H7 (cell line): ENCODE results near the gene PRR15L. TPM values are rescaled to one million over a fixed set of nuclear protein-coding genes. Genes with fewer than 3 reads are reported as not detected.
"Not testable (repeated sequence)": the region's sequence is repeated elsewhere in the genome, so short reads cannot be mapped to it uniquely, and the experiment has no call there.

Experiments used
- DNase-seq: peaks from one replicate; pipeline ENCODE4 v3.0.0; 2012
- H3K27me3 ChIP-seq: 2 replicates; pipeline ENCODE4 v1.6.0; 2011; ENCODE audit warnings: mild to moderate bottlenecking, low read length; ENCODE audit not compliant: control insufficient read depth, insufficient read depth
- H3K36me3 ChIP-seq: replicated peaks from 2 replicates; pipeline ENCODE4 v1.5.1; 2011; ENCODE audit warnings: low read length; ENCODE audit not compliant: control insufficient read depth, insufficient read depth
- H3K4me3 ChIP-seq: 2 replicates; pipeline ENCODE4 v1.5.1; 2011; ENCODE audit warnings: low read depth, mild to moderate bottlenecking, control low read depth, low read length, moderate library complexity; ENCODE audit not compliant: insufficient read depth
- total RNA-seq: library from RNA; depleted of rRNA; stranded (reverse); fragments of >200 nt; shearing (Covaris generic); gene quantifications from 2 replicates; pipeline ENCODE4 v1.2.3, GENCODE V29; 2014; rRNA removed

Gene PRR15L, protein sequence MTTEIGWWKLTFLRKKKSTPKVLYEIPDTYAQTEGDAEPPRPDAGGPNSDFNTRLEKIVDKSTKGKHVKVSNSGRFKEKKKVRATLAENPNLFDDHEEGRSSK
- 0.10 TPM in 1 of 2 replicates, not detected in the other for total RNA-seq

DNA sequence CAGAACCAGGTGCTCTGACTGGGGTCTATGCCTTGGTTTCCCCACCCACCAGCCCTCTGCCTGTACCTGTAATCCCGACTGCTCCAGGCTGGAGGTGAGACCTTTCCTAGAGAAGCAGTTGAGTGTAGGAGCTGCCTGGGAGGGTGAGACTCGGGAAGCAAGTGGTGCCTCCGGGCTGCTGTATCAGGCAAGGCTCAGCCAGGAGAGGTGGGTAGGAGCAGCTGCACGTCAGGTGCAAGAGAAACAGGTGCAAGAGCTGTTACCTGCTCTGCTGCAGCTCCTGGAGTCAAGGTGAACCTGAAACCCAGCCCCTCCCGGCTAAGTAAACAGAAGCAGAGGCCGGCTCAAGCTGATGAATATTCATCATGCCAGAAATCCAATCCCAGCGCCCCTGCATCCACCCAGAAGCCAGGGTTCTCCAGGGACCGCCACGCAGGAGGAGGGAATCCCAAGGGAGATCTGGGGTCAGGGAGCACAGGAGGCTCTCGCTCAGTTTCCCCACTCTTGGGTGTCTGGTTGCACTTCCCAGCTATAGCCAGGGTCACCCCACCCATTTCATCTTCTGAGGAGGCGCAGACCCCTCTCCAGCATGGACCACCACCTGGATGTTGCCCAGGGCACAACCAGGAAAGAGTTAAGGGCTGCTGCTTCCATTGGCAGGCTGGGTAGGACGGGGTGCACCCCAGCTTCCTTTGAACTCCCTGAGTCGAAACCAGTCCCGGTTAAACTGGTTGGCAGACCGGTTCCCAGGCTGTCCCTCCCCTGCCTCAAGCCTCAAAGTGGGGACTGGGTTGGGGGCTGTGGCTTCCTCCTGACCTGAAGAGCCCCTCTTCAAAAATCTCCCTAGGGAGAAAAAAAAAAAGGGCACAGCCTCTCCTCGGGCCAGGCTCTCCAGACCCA lies at the start of gene PRR15L:
Gene PRR15L, minus strand, starts transcription at position 293 of the 900 bp plus-strand sequence. CDS start 4,649 bp downstream, outside the sequence.
- no peak within 1 kb of the TSS for H3K4me3 ChIP-seq
- peaks cover 4% of the 10 kb centered on the region for H3K27me3 ChIP-seq
- peak; percentile 81 for DNase-seq
- H3K36me3 ChIP-seq, result no peaks in the 10 kb centered on the region

DNA sequence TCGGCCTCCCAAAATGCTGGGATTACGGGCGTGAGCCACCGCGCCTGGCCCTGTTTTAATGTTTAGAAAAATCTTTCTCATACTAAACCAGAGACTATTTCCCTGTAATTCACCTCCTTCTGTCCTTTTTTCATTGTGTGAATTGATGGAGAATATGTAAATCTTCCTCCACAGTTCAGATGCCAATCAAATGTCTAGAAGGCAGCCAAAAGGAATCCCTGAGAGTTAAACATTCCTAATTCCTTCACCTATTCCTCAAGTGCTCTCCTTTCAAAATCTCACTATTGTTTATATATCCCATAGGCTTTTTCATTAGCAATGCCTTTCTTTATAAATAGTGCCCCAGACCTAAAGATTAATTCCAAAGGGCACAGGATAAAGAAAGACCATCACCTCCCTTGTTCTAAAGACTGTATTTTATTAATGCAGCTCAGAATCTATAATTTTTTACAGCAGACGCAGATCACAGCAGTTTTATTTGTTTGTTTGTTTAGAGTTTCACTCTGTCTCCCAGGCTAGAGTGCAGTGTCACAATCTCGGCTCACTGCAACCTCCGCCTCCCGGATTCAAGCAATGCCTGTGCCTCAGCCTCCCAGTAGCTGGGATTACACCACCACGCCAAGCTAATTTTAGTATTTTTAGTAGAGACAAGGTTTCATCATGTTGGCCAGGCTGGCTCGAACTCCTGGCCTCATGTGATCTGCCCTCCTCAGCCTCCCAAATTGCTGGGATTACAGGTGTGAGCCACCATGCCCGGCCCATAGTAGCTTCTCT lies 49.4 kb upstream of the PRR15L start:
- H3K4me3 ChIP-seq, result no peak overlapping the region
- no peak for DNase-seq
- H3K27me3 ChIP-seq, result peaks cover 5% of the 10 kb centered on the region
- H3K36me3 ChIP-seq, result no peaks in the 10 kb centered on the region

DNA sequence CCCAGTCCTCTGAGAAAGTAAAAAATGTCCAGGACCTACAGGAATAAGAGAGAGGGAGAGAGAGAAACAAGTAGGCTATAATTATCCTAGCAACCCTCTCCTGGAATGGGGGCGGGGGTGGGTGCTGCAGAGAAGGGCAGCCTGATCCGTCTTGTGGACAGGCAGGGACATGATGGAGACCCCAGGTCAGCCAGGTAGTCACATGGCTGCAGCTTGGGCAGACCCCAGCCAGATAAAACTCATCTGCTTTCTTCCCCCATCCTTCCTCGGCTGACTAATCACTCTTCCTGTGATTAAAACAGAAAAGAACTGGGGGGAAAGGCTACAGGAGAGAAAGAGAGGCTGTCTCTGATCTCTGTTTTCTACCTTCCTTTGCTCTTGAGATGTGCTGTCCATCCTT lies 47.3 kb upstream of the PRR15L start:
- no peaks in the 10 kb centered on the region for H3K27me3 ChIP-seq
- H3K4me3 ChIP-seq, result no peak overlapping the region
- DNase-seq, result no peak
- H3K36me3 ChIP-seq, result no peaks in the 10 kb centered on the region

DNA sequence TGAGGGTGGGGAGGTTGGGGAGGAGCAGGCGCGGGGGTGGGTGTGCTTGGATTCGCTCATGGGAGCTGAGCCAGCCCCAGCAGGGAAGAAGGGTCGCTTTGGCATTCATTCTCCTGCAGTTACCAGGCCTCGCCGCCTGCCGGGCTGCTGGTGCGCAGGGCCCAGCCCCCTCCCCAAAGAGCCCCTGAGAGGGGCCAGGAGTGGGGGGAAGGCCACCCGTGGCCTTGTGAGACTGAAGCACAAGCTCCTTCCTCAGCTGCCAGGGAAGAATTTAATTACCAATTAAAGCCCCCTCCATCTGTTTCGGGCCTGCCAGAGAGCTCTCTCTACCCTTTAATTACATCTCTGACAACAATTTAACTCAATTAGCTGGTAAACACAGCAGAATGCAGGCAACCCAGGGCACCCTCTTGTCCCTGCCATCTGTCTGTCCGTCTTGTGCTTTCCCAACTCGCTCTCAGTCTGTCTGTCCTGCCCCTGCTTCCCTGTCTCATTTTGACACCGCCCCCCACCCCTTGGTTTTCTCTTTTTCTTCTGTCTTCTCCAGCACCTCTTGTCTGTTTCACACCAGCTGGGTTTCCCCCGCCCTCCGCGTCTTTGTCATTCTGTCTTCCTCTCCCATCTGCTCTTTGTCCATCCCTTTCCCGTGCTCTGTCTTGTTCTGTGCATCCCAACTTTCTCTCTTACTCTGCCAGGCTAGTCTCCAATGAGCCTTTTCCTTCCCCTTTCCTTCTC lies 45.9 kb upstream of the PRR15L start:
- DNase-seq, result peak; percentile 80
- no peak overlapping the region for H3K4me3 ChIP-seq
- no peaks in the 10 kb centered on the region for H3K27me3 ChIP-seq
- no peaks in the 10 kb centered on the region for H3K36me3 ChIP-seq

DNA sequence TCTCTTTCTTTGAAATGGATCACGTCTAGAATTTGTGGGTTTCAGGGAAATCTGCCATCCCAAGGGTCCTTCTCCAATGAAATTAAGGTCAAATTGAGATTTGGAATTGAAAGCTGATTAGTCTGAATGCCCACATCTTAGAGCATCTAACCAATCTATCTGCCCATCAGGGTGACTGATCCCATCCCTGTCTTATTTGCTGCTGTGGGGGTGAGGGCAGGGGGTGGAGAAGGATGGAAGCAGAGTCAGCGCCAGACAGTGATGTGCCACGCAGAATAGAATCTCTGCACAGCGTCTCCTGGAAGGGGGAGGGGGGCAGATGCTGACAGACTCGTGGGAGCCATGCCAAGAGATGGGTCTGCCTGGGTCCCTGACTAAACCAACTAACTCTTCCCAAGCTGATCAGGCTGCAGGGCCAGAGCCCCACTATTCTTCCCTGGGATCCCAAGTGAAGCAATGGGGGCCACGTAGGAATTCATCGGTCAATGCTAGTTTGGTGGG lies 45.3 kb upstream of the PRR15L start:
- no peak overlapping the region for H3K4me3 ChIP-seq
- H3K27me3 ChIP-seq, result no peaks in the 10 kb centered on the region
- no peak for DNase-seq
- no peaks in the 10 kb centered on the region for H3K36me3 ChIP-seq

DNA sequence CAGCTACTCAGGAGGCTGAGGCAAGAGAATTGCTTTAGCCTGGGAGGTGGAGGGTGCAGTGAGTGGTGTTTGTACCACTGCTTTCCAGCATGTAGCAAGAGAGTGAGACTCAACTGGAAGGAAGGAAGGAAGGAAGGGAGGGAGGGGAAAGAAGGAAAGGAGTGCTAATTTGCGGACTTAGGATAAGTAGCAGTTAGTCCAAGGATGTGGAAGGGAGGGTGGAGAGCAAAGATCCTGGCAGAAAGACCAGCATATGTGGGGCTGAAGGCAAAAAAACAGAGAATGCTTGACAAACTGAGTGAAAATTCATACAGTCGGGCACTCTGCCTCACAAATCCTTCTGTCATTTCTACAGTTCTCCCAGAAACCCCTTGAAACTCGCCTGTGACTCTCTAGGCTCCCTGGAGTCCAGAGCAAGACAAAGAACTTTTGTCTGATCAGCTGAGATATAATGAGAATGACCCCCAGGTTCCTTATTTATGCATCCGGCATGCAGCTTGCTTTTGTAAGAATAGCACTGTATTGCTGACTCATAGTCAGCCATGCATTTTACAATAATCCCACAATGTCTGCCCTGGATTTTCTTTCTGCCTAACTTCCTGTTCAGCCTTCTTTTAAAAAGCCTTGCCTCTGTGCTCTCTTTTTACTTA lies 44.7 kb upstream of the PRR15L start:
- peak overlapping the region; percentile 2; the same call in 1 of the 2 replicates for H3K4me3 ChIP-seq
- DNase-seq, result peak; percentile 51

DNA sequence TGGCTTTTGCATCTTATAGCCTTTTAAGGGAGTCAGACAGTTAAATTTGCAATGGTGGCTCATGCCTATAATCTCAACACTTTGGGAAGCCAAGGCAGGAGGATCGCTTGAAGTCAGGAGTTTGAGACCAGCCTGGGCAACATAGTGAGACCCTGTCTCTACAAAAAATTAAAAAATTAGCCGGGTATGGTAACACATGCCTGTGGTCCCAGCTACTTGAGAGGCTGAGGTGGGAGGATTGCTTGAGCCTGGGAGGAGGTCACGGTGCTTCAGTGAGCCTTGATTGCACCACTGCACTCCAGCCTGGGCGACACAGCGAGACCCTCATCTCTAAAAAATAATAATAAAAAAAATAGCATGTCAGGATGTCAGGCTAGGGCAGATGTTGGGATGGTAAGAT lies 44.0 kb upstream of the PRR15L start:
- not testable (repeated sequence) for H3K27me3 ChIP-seq, H3K36me3 ChIP-seq, H3K4me3 ChIP-seq, DNase-seq

More for the DNA sequence above, 44.7 kb upstream of the PRR15L start:
- no peaks in the 10 kb centered on the region for H3K27me3 ChIP-seq
- no peaks in the 10 kb centered on the region for H3K36me3 ChIP-seq

DNA sequence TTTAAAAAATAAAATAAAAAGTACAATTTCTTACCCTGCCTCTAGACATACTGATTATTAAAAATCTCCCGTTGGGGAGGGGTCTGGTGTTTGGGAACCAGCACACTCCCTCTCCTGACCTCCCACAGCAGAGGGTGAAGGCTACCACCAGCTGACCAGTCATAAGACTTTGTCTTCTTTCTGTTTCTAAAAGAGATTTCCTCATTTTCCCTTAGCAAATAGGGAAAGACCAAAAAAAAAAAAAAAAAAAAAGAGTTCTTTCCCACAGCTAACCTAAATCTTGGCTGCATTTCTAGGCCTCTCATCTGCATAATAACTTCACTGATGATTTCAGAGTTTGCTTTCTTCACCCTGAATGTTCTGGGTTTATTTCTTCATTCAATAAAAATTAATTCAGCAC lies 43.5 kb upstream of the PRR15L start:
- Histone ChIP-seq H3K36me3 (no peaks in the 10 kb centered on the region), H3K4me3 (no peak overlapping the region), H3K27me3 (no peaks in the 10 kb centered on the region)
- no peak for DNase-seq

DNA sequence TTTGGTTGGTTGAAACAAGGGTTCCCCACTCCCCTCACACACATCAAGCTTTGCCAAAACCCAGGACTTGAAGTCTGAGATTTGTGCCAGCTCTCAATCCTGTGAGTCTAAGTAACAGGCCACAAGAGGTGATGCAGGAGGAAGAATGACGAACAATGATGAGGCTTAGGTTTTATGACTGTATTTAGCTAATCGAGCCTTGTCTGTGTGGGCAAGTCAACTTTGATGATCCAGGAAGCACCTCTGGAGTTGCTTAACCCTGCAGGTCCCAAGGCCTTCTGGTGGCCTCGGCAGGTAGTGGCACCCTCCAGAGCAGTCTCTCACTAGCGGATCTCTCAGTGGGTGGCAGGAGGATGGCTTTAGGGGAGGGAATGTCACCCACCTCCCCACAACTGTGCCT lies 41.9 kb upstream of the PRR15L start:
- no peak overlapping the region for H3K4me3 ChIP-seq
- no peaks in the 10 kb centered on the region for H3K27me3 ChIP-seq
- DNase-seq, result peak; percentile 51
- H3K36me3 ChIP-seq, result no peaks in the 10 kb centered on the region

DNA sequence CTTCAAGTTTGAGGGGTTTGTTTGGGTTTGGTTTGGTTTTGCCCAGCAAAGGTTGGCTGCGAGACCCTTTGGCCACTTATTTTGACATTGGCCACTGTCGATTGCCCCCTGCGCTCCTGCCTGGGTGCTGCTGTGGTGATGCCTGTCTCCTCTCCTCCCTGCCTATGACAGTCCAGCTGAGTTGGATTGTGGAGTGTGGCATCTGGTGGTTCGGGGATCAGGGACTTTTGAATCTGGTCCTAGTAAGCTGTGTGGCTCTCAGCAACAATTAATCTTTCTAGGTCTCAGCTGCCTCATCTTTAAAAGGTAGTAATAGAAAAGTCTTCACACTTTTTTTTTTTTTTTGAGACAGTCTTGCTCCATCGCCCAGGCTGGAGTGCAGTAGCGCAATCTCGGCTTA lies 40.4 kb upstream of the PRR15L start:
- no peak for DNase-seq
- Histone ChIP-seq H3K4me3 (no peak overlapping the region), H3K36me3 (no peaks in the 10 kb centered on the region), H3K27me3 (no peaks in the 10 kb centered on the region)

DNA sequence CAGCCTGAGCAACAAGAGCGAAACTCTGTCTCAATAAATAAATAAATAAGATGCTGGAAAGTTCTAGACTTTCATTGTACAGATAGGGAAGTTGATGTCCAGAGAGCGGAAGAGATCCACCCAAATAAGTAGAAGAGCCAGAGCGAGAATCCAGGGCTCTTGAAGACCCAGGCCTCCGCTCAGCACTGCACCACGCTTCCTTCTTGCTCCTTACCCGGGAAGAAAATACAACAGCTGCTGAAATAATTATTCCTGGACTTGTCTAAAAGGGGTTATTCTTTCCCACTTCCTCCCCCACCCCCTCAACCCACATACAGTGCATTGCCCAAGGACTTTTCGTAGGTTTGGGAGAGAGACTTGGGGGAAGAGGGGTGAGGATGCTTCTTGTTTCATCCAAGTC lies 39.9 kb upstream of the PRR15L start:
- no peak for DNase-seq
- H3K27me3 ChIP-seq, result no peaks in the 10 kb centered on the region
- no peak overlapping the region for H3K4me3 ChIP-seq
- H3K36me3 ChIP-seq, result no peaks in the 10 kb centered on the region

DNA sequence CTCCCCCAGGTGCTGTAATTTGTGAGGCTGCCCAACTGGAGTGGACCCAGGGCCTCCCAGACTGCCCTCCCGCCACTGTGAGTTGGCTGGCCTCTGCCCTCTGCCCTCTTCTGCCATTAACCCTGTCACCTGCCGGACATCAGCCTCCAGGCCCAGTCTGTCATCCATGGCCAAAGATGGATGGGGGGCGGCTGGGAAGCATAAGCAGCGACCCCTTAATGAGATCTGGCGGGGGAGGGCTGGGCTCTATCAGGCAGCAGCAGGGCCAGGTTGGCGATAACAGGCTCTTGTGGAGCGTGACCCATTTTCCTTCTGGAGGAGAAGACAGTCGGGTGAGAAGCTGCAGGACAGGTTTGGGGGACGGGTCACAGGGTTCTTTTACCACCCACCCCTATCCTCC lies 38.5 kb upstream of the PRR15L start:
- Histone ChIP-seq H3K4me3 (no peak overlapping the region), H3K27me3 (no peaks in the 10 kb centered on the region), H3K36me3 (no peaks in the 10 kb centered on the region)
- DNase-seq, result no peak

DNA sequence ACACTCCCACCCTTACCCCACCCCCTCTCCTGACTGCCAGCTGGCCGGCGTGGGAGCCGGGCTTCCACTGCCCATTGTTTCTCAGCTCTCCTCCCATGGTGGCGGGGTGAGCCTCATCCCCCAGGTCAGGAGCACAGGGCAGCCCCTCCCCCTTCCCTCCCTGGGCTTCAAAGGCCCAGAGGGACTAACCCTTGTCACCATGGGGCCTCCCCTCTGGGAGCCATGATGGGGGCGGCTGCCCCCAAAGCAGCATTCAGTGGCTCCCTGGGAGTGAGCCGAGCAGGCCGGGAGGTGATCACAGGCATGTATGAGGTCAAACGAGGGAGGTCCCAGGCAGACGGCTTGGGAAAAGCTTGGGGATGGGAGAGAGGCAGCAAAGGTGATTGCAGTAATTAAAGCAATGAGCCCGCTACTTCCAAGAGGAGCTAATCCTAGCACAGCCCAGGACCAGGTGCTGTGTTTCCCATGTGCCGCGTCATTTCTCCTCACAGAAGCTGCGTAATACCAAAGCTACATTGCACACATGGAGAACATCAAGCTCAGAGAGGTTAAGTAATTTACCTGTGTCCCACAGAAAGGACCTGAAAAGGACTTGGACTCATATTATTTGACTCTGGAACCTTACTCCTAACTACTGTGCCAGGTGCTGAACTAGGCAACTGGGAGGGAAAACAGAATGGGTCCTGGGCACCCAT lies 37.7 kb upstream of the PRR15L start:
- peak; percentile 82 for DNase-seq
- no peak overlapping the region for H3K4me3 ChIP-seq

More for the DNA sequence above, 37.7 kb upstream of the PRR15L start:
- no peaks in the 10 kb centered on the region for H3K36me3 ChIP-seq
- no peaks in the 10 kb centered on the region for H3K27me3 ChIP-seq
